HTR-8/SVneo (cell line): Measurements from ENCODE around the gene GPATCH2L.

Experiments used
- DNase-seq: peaks from one replicate; pipeline ENCODE4 v3.0.0; 2011; ENCODE audit warnings: low spot score, mixed read lengths; ENCODE audit not compliant: insufficient read length
- FAIRE-seq: peaks from 2 replicates; lab custom pipeline; 2011; peaks lifted over from hg19 to GRCh38; lab: Jason Lieb, UNC

GPATCH2L gene

DNA sequence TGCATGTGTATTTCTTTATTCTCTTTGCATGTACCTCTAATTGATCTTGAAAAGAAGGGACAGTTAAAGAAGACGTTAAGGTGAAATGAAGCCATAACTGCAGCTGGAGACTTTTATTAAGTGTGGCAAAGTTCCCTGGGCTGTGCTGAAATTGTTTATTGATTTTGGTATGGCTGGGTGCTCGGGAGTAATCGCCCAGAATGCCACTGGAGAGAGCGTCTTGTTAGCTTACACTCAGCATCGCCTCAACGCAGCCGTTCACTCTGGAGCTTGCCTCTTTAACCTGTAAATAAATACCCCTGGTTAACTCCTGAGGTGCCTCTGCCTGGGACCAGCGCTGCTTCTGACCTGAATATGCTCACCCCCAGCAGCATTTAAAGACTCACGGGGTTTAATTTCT lies 98.6 kb downstream of the GPATCH2L start:
- FAIRE-seq = no peak
- DNase-seq = no peak

DNA sequence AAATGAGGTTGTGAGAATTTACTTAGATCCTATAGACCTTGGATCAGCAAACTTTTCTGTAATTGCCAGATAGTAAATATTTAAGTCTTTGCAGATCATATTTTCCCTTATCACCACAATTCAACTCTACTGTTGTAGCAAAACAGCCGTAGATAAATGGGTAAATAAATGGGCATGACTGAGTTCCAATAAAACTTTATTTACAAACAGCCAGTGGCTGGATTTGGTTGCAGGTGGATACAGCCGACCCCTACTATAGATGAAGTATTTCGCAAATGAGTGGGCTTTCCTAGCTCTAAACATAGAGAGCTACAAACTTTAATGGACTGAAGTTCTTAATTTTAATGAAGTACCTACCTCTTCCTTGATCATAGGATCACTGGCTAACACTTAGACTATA lies 100.7 kb downstream of the GPATCH2L start:
- DNase-seq (no peak), FAIRE-seq (no peak)

DNA sequence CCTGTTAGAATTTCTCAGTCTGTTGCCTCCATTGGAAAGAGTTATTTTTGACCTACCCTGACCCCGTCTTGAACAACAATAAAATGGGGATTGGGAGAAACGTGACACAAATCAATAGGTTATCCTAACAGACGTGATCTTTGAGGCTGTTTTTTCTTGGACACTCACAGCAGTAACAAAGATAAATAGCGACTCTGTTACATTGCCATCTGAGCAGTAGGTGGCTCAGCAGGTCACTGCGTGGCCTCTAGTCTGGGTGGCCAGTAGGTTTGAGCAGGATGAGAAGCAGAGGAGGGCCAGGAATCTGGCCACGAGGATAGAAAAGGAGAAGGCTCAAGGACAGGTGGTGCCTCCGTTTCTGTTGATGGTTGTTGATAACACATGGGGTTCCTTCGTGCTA lies 101.4 kb downstream of the GPATCH2L start:
- DNase-seq (no peak), FAIRE-seq (peak; percentile 63)

DNA sequence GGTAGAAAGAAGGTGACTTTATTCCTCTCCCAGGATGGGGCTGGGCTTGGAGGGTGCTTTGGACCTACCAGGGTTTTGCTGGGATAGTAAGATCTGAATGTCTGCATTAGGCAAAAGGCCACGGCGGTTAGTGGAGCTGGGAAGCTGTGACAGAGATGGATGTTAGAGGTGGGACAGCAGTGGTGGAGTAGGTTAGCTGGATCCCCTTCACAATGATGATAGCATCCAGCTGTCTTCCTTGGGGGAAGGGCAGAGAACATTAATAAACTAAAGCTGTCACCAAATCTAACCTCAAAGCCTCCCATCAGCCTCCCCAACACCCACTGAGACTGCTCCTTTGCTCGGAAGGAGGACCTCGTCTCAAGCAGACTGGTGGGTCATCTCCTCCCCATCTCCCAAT lies 104.8 kb downstream of the GPATCH2L start:
- FAIRE-seq = no peak
- no peak for DNase-seq

DNA sequence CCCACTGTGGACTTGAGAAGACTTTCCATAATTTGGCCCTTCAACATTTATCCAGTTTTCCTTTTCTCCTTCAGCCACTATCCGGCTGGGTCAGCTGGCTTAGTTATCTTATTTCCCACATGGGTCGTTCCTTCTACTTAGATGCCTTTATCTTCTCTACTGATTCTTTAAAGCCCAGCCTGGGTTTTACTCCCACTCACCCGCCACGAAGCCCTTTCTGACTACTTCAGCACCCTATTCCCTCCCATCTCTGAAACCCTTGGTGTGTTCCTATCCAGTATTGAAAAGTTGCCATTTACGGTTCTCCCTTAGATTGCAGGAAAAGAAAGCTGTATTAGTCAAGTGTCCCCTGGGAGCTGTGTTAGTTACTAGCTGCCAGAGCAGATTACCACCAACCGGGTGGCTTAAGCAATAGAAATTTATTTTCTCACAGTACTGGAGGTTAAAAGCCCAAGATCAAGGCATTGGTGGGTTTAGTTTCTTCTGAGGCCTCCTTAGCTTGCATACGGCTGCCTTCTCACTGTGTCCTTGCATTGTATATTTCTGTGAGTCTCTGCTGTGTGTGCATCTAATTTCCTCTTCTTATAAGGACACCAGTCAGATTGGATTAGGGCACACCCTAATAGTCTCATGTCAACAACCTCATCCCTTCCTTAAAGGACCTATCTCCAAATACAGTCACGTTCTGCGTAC lies 105.5 kb downstream of the GPATCH2L start:
- DNase-seq = no peak
- FAIRE-seq = peak; percentile 54

DNA sequence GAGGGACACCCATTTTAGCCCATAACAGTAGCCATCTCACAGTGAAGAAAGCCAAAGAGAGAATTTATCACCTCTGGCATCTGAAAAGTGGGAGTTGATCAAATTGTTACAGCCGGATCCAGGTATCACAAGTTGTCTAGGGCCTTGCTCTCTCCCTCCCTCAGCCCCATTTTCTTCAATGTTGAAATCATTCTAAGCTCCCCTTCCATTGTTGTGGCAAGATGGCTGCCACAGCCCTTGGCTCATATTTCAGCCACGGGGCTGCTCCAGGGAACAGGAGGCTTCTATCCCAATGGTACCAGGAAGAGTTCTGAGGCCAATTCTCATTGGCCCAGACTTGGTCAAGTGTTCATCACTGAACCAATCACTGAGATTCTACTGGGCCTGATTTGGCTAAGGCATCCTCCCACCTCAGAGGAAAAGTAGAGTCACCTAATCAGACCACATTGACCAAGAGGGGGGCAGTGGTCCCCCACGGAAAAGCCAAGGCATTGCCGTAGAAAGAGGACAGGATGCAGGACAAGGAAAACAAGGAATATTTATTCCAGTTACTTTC lies 106.2 kb downstream of the GPATCH2L start:
- FAIRE-seq (peak; percentile 68), DNase-seq (no peak)

DNA sequence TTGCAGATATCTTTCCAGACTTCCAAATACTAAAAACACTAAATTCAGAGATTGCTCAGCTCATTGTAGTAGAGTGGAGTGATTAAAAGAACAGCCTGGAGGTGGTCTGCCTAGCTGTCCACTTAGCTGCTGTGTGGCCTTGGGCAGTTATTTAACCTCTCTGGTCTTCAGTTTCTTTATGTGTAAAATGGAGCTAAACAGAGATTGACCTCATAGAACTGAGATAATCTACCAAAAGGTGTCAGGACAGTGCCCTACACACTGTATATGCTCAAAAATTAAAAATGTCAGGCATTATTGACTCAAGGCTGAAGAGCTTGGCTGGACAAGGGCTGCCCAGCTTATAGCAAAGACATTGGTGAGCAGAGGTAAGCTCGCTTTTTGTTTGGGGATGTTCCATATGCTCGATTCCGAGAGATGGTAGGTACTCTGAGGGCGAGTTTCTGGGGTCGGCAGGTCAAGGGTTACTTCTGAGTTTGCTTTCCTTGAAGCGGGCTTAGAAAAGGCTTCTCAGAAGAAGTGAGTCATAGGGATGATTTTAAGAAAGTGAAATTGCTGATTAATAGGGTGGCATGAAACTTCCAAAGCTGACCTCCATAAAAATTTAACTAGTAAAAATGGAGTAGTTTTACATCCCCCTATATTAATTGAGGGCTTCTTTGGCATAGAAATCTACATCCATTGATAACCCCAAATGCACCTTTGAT lies 107.5 kb downstream of the GPATCH2L start:
- FAIRE-seq (peak; percentile 33), DNase-seq (no peak)

DNA sequence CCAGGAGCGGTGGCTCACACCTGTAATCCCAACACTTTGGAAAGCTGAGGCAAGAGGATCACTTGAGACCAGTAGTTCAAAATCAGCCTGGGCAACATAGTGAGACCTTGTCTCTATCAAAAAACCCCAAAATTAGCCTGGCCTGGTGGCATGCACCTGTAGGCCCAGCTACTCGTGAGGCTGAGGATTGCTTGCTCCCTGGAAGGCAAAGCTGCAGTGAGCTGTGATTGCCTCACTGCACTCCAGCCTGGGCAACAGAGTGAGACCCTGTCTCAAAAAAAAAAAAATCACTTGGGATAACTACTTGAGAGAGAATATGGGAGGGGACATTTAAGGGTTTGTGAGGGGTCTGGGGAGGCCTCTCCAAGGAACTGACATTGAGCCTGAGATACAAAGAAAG lies 109.0 kb downstream of the GPATCH2L start:
- FAIRE-seq (no peak), DNase-seq (no peak)

DNA sequence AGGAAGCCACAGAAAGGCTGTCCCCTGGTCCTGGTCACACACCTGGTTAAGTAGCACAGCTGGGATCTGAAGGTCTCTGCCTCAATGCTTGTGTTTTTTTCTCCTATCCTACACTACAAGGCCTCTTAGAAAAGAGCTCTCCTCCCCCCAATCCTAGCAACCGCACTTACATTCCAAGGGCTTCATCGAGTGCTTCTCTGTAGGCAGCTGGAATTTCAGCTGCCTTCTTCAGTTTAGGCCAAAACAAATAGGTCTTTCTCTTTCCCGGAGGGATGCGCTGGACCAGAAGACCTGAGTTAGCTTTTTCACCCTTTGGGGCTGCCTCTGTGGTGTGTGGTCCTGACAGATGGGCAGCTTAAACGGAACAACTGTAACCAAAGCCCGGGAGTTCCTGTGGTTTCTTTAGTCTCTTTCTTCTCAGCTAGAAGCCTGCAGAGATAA lies 109.7 kb downstream of the GPATCH2L start:
- FAIRE-seq (peak; percentile 23), DNase-seq (no peak)

DNA sequence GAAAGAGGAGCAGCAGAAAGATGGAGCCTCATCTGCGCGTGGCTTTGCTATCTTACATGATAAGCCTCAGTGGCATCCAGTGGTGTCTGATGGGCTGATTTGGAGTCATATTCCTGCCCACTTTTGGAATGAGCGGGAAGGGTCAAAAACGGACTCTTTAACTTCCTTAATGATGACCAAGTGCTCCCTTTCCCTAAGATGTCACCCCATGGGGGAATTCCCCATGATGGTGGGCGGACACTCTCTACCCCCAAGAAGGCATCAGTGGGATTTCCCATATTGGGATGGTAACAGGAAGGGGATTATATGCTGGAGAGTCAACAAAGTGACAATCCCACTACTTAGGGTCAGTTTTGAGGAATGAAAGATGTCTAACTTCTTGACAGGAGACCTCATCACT lies 110.9 kb downstream of the GPATCH2L start:
- FAIRE-seq (no peak), DNase-seq (no peak)
